Liver (tissue), 9 donors: ENCODE results near the gene CCNG1. TPM values are rescaled to one million over a fixed set of nuclear protein-coding genes. Genes with fewer than 3 reads are reported as not detected.

Source experiments
- DNase-seq: peaks from one replicate; pipeline ENCODE4 v3.0.0-alpha.2; 2017; ENCODE audit warnings: low spot score
- H3K27ac ChIP-seq, 2 donors: one replicate each; pipeline ENCODE4 v1.7.0; 2013; ENCODE audit warnings: inconsistent platforms in 2 of 2, low read length in 2 of 2, control low read depth in 1 of 2, low read depth in 1 of 2, mild to moderate bottlenecking in 1 of 2
- H3K27me3 ChIP-seq, 4 donors: one replicate each; pipeline versions ENCODE4 v1.6.1 to v1.7.0; 2013; ENCODE audit warnings: low read length in 3 of 4, inconsistent platforms in 1 of 4, mild to moderate bottlenecking in 1 of 4, moderate library complexity in 1 of 4; ENCODE audit not compliant: control insufficient read depth in 4 of 4, insufficient read depth in 4 of 4
- H3K36me3 ChIP-seq, 4 donors: one replicate each; pipeline versions ENCODE4 v1.6.1 to v1.7.0; 2013; ENCODE audit warnings: low read length in 3 of 4, mild to moderate bottlenecking in 3 of 4, low read depth in 1 of 4, moderate library complexity in 1 of 4; ENCODE audit not compliant: control insufficient read depth in 4 of 4, insufficient read depth in 3 of 4
- H3K4me1 ChIP-seq, 4 donors: one replicate each; pipeline versions ENCODE4 v1.6.1 to v1.7.0; 2013; ENCODE audit warnings: low read length in 3 of 4, mild to moderate bottlenecking in 3 of 4, moderate library complexity in 1 of 4; ENCODE audit not compliant: control insufficient read depth in 4 of 4, insufficient read depth in 4 of 4
- H3K4me3 ChIP-seq, 3 donors: one replicate each; pipeline versions ENCODE4 v1.6.1 to v1.7.0; 2013; ENCODE audit warnings: low read length in 3 of 3, control low read depth in 1 of 3, low read depth in 1 of 3, mild to moderate bottlenecking in 1 of 3
- H3K9ac ChIP-seq, 2 donors: one replicate each; pipeline ENCODE4 v1.7.0; 2013; ENCODE audit warnings: low read length in 2 of 2, mild to moderate bottlenecking in 2 of 2, moderate library complexity in 2 of 2, control low read depth in 1 of 2, low read depth in 1 of 2
- H3K9me3 ChIP-seq, 4 donors: one replicate each; pipeline versions ENCODE4 v1.6.1 to v1.7.0; 2013; ENCODE audit warnings: low read length in 3 of 4; ENCODE audit not compliant: control insufficient read depth in 4 of 4
- EGR1 ChIP-seq, 2 donors: IDR thresholded peaks; 2 replicates each; pipeline ENCODE4 v1.6.1; 2016 to 2018; ENCODE audit warnings: antibody characterized with exemption in 2 of 2, low read depth in 2 of 2
- FOXA1 ChIP-seq: IDR thresholded peaks from 2 replicates; pipeline ENCODE4 v1.6.1; 2016; ENCODE audit warnings: antibody characterized with exemption
- FOXA2 ChIP-seq: IDR thresholded peaks from 2 replicates; pipeline ENCODE4 v1.6.1; 2016; ENCODE audit warnings: antibody characterized with exemption
- GABPA ChIP-seq, 2 donors: IDR thresholded peaks in 1 of 2; conservative IDR thresholded peaks in 1 of 2; 2 replicates each; pipeline ENCODE4 v1.6.1; 2016; ENCODE audit warnings: antibody characterized with exemption in 2 of 2, mild to moderate bottlenecking in 1 of 2, moderate library complexity in 1 of 2
- HNF4G ChIP-seq: IDR thresholded peaks from 2 replicates; pipeline ENCODE4 v1.6.1; 2016; ENCODE audit warnings: antibody characterized with exemption
- JUND ChIP-seq, 2 donors: IDR thresholded peaks; 2 replicates each; pipeline ENCODE4 v1.6.1; 2016; ENCODE audit warnings: antibody characterized with exemption in 2 of 2
- RAD21 ChIP-seq, 2 donors: IDR thresholded peaks; 2 replicates each; pipeline ENCODE4 v1.6.1; 2016; ENCODE audit warnings: antibody characterized with exemption in 2 of 2, mild to moderate bottlenecking in 2 of 2
- RXRA ChIP-seq, 2 donors: IDR thresholded peaks; 2 replicates each; pipeline ENCODE4 v1.6.1; 2017 to 2018; ENCODE audit warnings: antibody characterized with exemption in 2 of 2, mild to moderate bottlenecking in 1 of 2
- SP1 ChIP-seq: IDR thresholded peaks from 2 replicates; pipeline ENCODE4 v1.6.1; 2018; ENCODE audit warnings: antibody characterized with exemption, mild to moderate bottlenecking
- TAF1 ChIP-seq: conservative IDR thresholded peaks from 2 replicates; pipeline ENCODE4 v1.6.1; 2016; ENCODE audit warnings: antibody characterized with exemption, mild to moderate bottlenecking
- YY1 ChIP-seq: IDR thresholded peaks from 2 replicates; pipeline ENCODE4 v1.6.1; 2016; ENCODE audit warnings: antibody characterized with exemption, mild to moderate bottlenecking
- WGBS: extraction: QIAGEN DNeasy Blood & Tissue Kit; methylation state at CpG from one replicate; pipeline ENCODE4 v1.1.7; 2013; 5-methylcytosine and 5-hydroxymethylcytosine counted together
- polyA plus RNA-seq, 2 donors: library from polyadenylated mRNA; stranded (reverse) in 1 of 2; unstranded in 1 of 2; fragments of 200-250 nt in 1 of 2; fragments of >200 nt in 1 of 2; fragmentation: Nextera tagmentation in 1 of 2; extraction: Ambion mirVana in 1 of 2; gene quantifications; one replicate each; pipeline versions ENCODE4 v1.2.1 to v1.2.3, GENCODE V29; 2013 to 2015
- total RNA-seq, 2 donors: library from RNA; depleted of rRNA; stranded (reverse); fragments of >200 nt; gene quantifications; one replicate each; pipeline ENCODE4 v1.2.3, GENCODE V29; 2014
- TF ChIP-seq, protein P1 (sequence below): IDR thresholded peaks from 2 replicates; pipeline ENCODE4 v1.6.1; 2016; ENCODE audit warnings: antibody characterized with exemption
- TF ChIP-seq, protein P2 (sequence below): IDR thresholded peaks from 2 replicates; pipeline ENCODE4 v1.6.1; 2016; ENCODE audit warnings: antibody characterized with exemption
- TF ChIP-seq, protein P3 (sequence below): IDR thresholded peaks from 2 replicates; pipeline ENCODE4 v1.6.1; 2016; ENCODE audit warnings: antibody characterized with exemption, mild to moderate bottlenecking
- TF ChIP-seq, protein P4 (sequence below): IDR thresholded peaks from 2 replicates; pipeline ENCODE4 v1.6.1; 2016; ENCODE audit warnings: antibody characterized with exemption
- TF ChIP-seq, protein P5 (sequence below): fragments of 150-350 bp; IDR thresholded peaks from 2 replicates; pipeline ENCODE4 v1.5.1; 2017; ENCODE audit warnings: improper control_type of control experiment, low read depth, low read length; ENCODE audit not compliant: missing input control
- donor health status: healthy.
- donor health status: healthy.
- donor health status: healthy.
- donor health status: healthy.
- donor health status: healthy.

CCNG1 gene
- total and polyA plus RNA-seq, 4 donors, result 30.9 to 93.7 (median 74.1) TPM

DNA sequence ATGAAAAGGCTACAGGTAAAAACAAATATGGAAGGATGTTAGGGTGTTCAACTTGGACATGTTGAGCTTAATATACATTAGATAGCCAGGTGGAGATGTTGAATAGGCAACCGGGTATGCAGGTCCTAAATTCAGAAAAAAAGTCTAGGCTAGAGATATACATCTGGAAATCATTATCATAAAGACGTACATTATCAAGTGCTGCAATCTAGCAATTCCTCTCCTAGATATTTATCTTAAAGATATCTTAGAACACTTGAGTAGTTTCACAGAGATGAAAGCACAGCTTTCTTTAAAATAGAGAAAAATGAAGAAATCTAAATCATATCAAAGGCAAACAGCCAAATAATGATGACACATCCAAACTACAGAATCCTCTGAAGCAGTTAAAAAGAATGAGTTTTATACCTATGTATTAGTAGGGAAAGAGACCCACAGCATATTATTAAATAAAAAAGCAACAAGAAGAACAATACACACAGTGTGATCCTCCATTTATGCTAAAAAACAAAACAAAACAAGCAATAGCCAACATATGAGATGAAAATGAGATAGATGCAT is 18.7 kb downstream of the CCNG1 start:
- no peak overlapping the region for H3K9ac ChIP-seq
- no peaks in the 10 kb centered on the region for H3K9me3 ChIP-seq
- H3K27ac ChIP-seq, result no peak overlapping the region
- no peaks in the 10 kb centered on the region for H3K27me3 ChIP-seq
- TF ChIP-seq RXRA (IDR thresholded peaks at IDR 0.05), result no peak
- WGBS, result 94% methylated on average over 2 of the region's 2 CpGs
- H3K4me3 ChIP-seq, result no peak overlapping the region
- H3K4me1 ChIP-seq, result peaks cover 9 to 21% (median 17%) of the 10 kb centered on the region in 4 donors
- DNase-seq, result no peak
- peaks cover 0 to 14% (median 5%) of the 10 kb centered on the region in 4 donors for H3K36me3 ChIP-seq

DNA sequence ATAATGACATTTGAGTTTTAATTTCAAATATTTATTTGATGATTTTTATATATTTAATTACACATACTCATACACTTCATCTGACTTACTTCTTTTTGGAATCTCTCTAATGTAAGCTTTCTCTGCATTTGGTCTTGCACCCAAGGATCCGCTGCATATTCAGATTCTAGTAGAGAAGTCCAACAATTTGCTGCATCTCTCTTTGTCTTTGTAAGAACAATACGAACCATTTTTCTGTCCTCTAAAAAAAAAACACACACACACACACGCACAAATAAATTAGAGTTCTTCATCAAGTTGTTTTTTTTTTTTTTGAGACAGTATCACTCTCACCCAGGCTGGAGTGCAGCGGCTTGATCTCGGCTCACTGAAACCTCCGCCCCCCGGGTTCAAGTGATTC is 19.4 kb downstream of the CCNG1 start:
- no peak for DNase-seq
- H3K36me3 ChIP-seq, result peaks cover 0 to 14% (median 3%) of the 10 kb centered on the region in 4 donors

More for the DNA sequence above, 19.4 kb downstream of the CCNG1 start:
- H3K9me3 ChIP-seq, result no peaks in the 10 kb centered on the region
- H3K4me3 ChIP-seq, result no peak overlapping the region
- no peaks in the 10 kb centered on the region for H3K27me3 ChIP-seq
- H3K27ac ChIP-seq, result no peak overlapping the region
- TF ChIP-seq RXRA (IDR thresholded peaks at IDR 0.05), result no peak
- no peak for TF ChIP-seq RAD21 (IDR thresholded peaks at IDR 0.05)
- TF ChIP-seq, protein P1, sequence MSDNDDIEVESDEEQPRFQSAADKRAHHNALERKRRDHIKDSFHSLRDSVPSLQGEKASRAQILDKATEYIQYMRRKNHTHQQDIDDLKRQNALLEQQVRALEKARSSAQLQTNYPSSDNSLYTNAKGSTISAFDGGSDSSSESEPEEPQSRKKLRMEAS, result no peak
- TF ChIP-seq TAF1, result no peak
- no peak for TF ChIP-seq HNF4G
- TF ChIP-seq, protein P2, sequence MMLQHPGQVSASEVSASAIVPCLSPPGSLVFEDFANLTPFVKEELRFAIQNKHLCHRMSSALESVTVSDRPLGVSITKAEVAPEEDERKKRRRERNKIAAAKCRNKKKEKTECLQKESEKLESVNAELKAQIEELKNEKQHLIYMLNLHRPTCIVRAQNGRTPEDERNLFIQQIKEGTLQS, result no peak
- TF ChIP-seq JUND (IDR thresholded peaks at IDR 0.05), result no peak
- TF ChIP-seq FOXA2, result no peak
- TF ChIP-seq GABPA (IDR thresholded peaks at IDR 0.05 in 1 of 2, conservative IDR thresholded peaks at IDR 0.05 in 1 of 2), result no peak
- TF ChIP-seq SP1, result no peak
- TF ChIP-seq, protein P3, sequence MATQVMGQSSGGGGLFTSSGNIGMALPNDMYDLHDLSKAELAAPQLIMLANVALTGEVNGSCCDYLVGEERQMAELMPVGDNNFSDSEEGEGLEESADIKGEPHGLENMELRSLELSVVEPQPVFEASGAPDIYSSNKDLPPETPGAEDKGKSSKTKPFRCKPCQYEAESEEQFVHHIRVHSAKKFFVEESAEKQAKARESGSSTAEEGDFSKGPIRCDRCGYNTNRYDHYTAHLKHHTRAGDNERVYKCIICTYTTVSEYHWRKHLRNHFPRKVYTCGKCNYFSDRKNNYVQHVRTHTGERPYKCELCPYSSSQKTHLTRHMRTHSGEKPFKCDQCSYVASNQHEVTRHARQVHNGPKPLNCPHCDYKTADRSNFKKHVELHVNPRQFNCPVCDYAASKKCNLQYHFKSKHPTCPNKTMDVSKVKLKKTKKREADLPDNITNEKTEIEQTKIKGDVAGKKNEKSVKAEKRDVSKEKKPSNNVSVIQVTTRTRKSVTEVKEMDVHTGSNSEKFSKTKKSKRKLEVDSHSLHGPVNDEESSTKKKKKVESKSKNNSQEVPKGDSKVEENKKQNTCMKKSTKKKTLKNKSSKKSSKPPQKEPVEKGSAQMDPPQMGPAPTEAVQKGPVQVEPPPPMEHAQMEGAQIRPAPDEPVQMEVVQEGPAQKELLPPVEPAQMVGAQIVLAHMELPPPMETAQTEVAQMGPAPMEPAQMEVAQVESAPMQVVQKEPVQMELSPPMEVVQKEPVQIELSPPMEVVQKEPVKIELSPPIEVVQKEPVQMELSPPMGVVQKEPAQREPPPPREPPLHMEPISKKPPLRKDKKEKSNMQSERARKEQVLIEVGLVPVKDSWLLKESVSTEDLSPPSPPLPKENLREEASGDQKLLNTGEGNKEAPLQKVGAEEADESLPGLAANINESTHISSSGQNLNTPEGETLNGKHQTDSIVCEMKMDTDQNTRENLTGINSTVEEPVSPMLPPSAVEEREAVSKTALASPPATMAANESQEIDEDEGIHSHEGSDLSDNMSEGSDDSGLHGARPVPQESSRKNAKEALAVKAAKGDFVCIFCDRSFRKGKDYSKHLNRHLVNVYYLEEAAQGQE, result no peak
- TF ChIP-seq, protein P4, sequence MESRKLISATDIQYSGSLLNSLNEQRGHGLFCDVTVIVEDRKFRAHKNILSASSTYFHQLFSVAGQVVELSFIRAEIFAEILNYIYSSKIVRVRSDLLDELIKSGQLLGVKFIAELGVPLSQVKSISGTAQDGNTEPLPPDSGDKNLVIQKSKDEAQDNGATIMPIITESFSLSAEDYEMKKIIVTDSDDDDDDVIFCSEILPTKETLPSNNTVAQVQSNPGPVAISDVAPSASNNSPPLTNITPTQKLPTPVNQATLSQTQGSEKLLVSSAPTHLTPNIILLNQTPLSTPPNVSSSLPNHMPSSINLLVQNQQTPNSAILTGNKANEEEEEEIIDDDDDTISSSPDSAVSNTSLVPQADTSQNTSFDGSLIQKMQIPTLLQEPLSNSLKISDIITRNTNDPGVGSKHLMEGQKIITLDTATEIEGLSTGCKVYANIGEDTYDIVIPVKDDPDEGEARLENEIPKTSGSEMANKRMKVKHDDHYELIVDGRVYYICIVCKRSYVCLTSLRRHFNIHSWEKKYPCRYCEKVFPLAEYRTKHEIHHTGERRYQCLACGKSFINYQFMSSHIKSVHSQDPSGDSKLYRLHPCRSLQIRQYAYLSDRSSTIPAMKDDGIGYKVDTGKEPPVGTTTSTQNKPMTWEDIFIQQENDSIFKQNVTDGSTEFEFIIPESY, result no peak
- TF ChIP-seq, protein P5, sequence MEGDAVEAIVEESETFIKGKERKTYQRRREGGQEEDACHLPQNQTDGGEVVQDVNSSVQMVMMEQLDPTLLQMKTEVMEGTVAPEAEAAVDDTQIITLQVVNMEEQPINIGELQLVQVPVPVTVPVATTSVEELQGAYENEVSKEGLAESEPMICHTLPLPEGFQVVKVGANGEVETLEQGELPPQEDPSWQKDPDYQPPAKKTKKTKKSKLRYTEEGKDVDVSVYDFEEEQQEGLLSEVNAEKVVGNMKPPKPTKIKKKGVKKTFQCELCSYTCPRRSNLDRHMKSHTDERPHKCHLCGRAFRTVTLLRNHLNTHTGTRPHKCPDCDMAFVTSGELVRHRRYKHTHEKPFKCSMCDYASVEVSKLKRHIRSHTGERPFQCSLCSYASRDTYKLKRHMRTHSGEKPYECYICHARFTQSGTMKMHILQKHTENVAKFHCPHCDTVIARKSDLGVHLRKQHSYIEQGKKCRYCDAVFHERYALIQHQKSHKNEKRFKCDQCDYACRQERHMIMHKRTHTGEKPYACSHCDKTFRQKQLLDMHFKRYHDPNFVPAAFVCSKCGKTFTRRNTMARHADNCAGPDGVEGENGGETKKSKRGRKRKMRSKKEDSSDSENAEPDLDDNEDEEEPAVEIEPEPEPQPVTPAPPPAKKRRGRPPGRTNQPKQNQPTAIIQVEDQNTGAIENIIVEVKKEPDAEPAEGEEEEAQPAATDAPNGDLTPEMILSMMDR, result no peak
- no peak for TF ChIP-seq EGR1 (IDR thresholded peaks at IDR 0.05; ENCODE audit: low read depth in 2 of 2)
- no peak for TF ChIP-seq YY1
- TF ChIP-seq FOXA1, result no peak
- H3K9ac ChIP-seq, result no peak overlapping the region
- 95% methylated on average over 7 of the region's 7 CpGs for WGBS
- H3K4me1 ChIP-seq, result peaks cover 9 to 26% (median 22%) of the 10 kb centered on the region in 4 donors
